Mesothelial cell of epicardium (in vitro differentiated cells): ENCODE data around the gene CYB561. TPM values are rescaled to one million over a fixed set of nuclear protein-coding genes. Genes with fewer than 3 reads are reported as not detected.

Experiments
- DNase-seq, 2 experiments: peaks; one replicate each; pipeline ENCODE4 v3.0.0; 2021; ENCODE audit warnings: low spot score in 2 of 2; ENCODE audit not compliant: unreplicated experiment in 2 of 2
- H3K27ac Mint-ChIP-seq: 2 replicates; pipeline ENCODE4 v1.8.0; 2021; ENCODE audit warnings: mixed read lengths
- H3K27me3 Mint-ChIP-seq: 2 replicates; pipeline ENCODE4 v1.8.0; 2021; ENCODE audit warnings: low read depth, mixed read lengths
- H3K36me3 Mint-ChIP-seq: 2 replicates; pipeline ENCODE4 v1.8.0; 2021; ENCODE audit warnings: mixed read lengths
- H3K4me1 Mint-ChIP-seq: 2 replicates; pipeline ENCODE4 v1.8.0; 2021; ENCODE audit warnings: mixed read lengths
- H3K4me3 Mint-ChIP-seq: 2 replicates; pipeline ENCODE4 v1.8.0; 2021; ENCODE audit warnings: mild to moderate bottlenecking, moderate library complexity, mixed read lengths
- H3K9me3 Mint-ChIP-seq: 2 replicates; pipeline ENCODE4 v1.8.0; 2021; ENCODE audit warnings: mixed read lengths
- CTCF ChIP-seq: fragments of 200-600 bp; sonication (generic); IDR thresholded peaks from one replicate; pipeline ENCODE4 v1.5.0; 2021; ENCODE audit warnings: antibody characterized with exemption; ENCODE audit not compliant: unreplicated experiment
- total RNA-seq: library from RNA; stranded (reverse); gene quantifications from 3 replicates; pipeline ENCODE4 v1.2.1, GENCODE V29; 2021

Gene CYB561
- total RNA-seq, 1 donor from 2014 or later: 21.5 TPM

GRCh38 chr17:63451150-63451549, 5.0 kb upstream of the CYB561 start:
- H3K36me3 Mint-ChIP-seq: no peaks in the 10 kb centered on the region
- no peak for DNase-seq
- H3K4me1 Mint-ChIP-seq: peaks cover 16% of the 10 kb centered on the region
- peaks cover 5% of the 10 kb centered on the region for H3K27me3 Mint-ChIP-seq
- no peaks in the 10 kb centered on the region for H3K9me3 Mint-ChIP-seq
- no peak for TF ChIP-seq CTCF
- H3K4me3 Mint-ChIP-seq: no peak overlapping the region
- H3K27ac Mint-ChIP-seq: no peak overlapping the region

GRCh38 chr17:63450551-63450950, 4.4 kb upstream of the CYB561 start:
- no peak overlapping the region for H3K27ac Mint-ChIP-seq
- DNase-seq: no peak
- no peak overlapping the region for H3K4me3 Mint-ChIP-seq
- TF ChIP-seq CTCF: no peak
- peaks cover 5% of the 10 kb centered on the region for H3K27me3 Mint-ChIP-seq
- H3K36me3 Mint-ChIP-seq: no peaks in the 10 kb centered on the region
- H3K4me1 Mint-ChIP-seq: peaks cover 16% of the 10 kb centered on the region
- no peaks in the 10 kb centered on the region for H3K9me3 Mint-ChIP-seq

GRCh38 chr17:63448655-63449054, 2.5 kb upstream of the CYB561 start:
- H3K4me1 Mint-ChIP-seq: peaks cover 22% of the 10 kb centered on the region
- no peak for TF ChIP-seq CTCF
- DNase-seq: no peak
- peak overlapping the region; percentile 69 for H3K27ac Mint-ChIP-seq
- H3K36me3 Mint-ChIP-seq: no peaks in the 10 kb centered on the region
- H3K9me3 Mint-ChIP-seq: no peaks in the 10 kb centered on the region
- peaks cover 5% of the 10 kb centered on the region for H3K27me3 Mint-ChIP-seq
- no peak overlapping the region for H3K4me3 Mint-ChIP-seq

GRCh38 chr17:63447471-63448009, 1.4 kb upstream of the CYB561 start:
- H3K27ac Mint-ChIP-seq: peak overlapping the region; percentile 91
- no peak for DNase-seq

GRCh38 chr17:63446753-63447470, 806 bp upstream of the CYB561 start:
- peak in 1 of 2 experiments; percentile 62 for DNase-seq
- Mint-ChIP-seq H3K9me3 (no peaks in the 10 kb centered on the region), H3K4me1 (peaks cover 22% of the 10 kb centered on the region), H3K27me3 (peaks cover 5% of the 10 kb centered on the region), H3K36me3 (no peaks in the 10 kb centered on the region), H3K4me3 (peak overlapping the region; percentile 43), H3K27ac (peak overlapping the region; percentile 91)
- TF ChIP-seq CTCF: no peak

More at GRCh38 chr17:63447471-63448009, 1.4 kb upstream of the CYB561 start:
- peaks cover 22% of the 10 kb centered on the region for H3K4me1 Mint-ChIP-seq
- H3K27me3 Mint-ChIP-seq: peaks cover 5% of the 10 kb centered on the region
- no peaks in the 10 kb centered on the region for H3K9me3 Mint-ChIP-seq
- H3K36me3 Mint-ChIP-seq: no peaks in the 10 kb centered on the region
- peak overlapping the region; percentile 43 for H3K4me3 Mint-ChIP-seq
- TF ChIP-seq CTCF: no peak
